ENCODE results near the gene GPR82.

- TF ChIP-seq CTCF (IDR thresholded peaks at IDR 0.05; ENCODE audit: low read length) (no peak), EZH2 (IDR thresholded peaks at IDR 0.05; ENCODE audit: borderline replicate concordance, low read length) (no peak)
Measured at GRCh38 chrX:41677183-41678060, 46.6 kb upstream of the GPR82 start.
